Upper lobe of left lung (tissue), 4 donors: ENCODE measurements around the gene WDR90.

ENCODE experiments used
- CTCF ChIP-seq, 6 experiments: fragments of 450-650 bp in 4 of 6; fragments of 200-600 bp in 2 of 6; sonication (generic) in 2 of 6; IDR thresholded peaks; one replicate each; pipeline ENCODE4 v1.5.1; 2016 to 2019; ENCODE audit warnings: antibody characterized with exemption in 6 of 6
- EP300 ChIP-seq, 4 donors: sonication (generic); formaldehyde crosslinking; IDR thresholded peaks; one replicate each; pipeline ENCODE4 v1.5.1; 2017; ENCODE audit warnings: antibody characterized with exemption in 4 of 4, control low read depth in 2 of 4
- POLR2A ChIP-seq, 4 donors: fragments of 450-650 bp; IDR thresholded peaks; one replicate each; pipeline ENCODE4 v1.5.1; 2016 to 2017; ENCODE audit warnings: antibody characterized with exemption in 4 of 4, mild to moderate bottlenecking in 2 of 4
- POLR2AphosphoS5 ChIP-seq, 2 donors: sonication (generic); formaldehyde crosslinking; IDR thresholded peaks; one replicate each; pipeline ENCODE4 v1.5.1; 2017; ENCODE audit warnings: antibody characterized with exemption in 2 of 2

GRCh38 chr16:660132-660458 is 10.9 kb downstream of the WDR90 start:
- TF ChIP-seq POLR2A (IDR thresholded peaks at IDR 0.05) (no peak), CTCF (IDR thresholded peaks at IDR 0.05) (no peak), POLR2AphosphoS5 (IDR thresholded peaks at IDR 0.05) (no peak), EP300 (IDR thresholded peaks at IDR 0.05) (no peak)
